GM21447 (cell line): ENCODE data around the gene CYTH1.

Experiments
- ATAC-seq: cut with Tn5 transposase; IDR thresholded peaks from one replicate; pipeline ENCODE4 v1.9.1; 2021; ENCODE audit not compliant: unreplicated experiment

The CYTH1 gene

GRCh38 chr17:78694805-78695531 lies 87.1 kb downstream of the CYTH1 start:
- ATAC-seq = no peak

GRCh38 chr17:78693346-78694083 lies 88.6 kb downstream of the CYTH1 start:
- ATAC-seq = no peak

- ATAC-seq = no peak
Observed at GRCh38 chr17:78692460-78693010, 89.5 kb downstream of the CYTH1 start.

- no peak for ATAC-seq
Observed at GRCh38 chr17:78689029-78689428, 93.0 kb downstream of the CYTH1 start.

GRCh38 chr17:78687944-78688343 lies 94.1 kb downstream of the CYTH1 start:
- ATAC-seq = no peak

GRCh38 chr17:78687125-78687524 lies 94.9 kb downstream of the CYTH1 start:
- ATAC-seq = no peak

- no peak for ATAC-seq
Observed at GRCh38 chr17:78684026-78684425, 98.0 kb downstream of the CYTH1 start.

- no peak for ATAC-seq
Observed at GRCh38 chr17:78683408-78683961, 98.6 kb downstream of the CYTH1 start.

GRCh38 chr17:78682363-78682762 lies 99.7 kb downstream of the CYTH1 start:
- no peak for ATAC-seq

- no peak for ATAC-seq
Observed at GRCh38 chr17:78680436-78680835, 101.6 kb downstream of the CYTH1 start.

- no peak for ATAC-seq
Observed at GRCh38 chr17:78679495-78680395, 102.3 kb downstream of the CYTH1 start.

- ATAC-seq = no peak
Observed at GRCh38 chr17:78678711-78679110, 103.4 kb downstream of the CYTH1 start.

- no peak for ATAC-seq
Observed at GRCh38 chr17:78678222-78678557, 103.9 kb downstream of the CYTH1 start.

GRCh38 chr17:78677303-78678221 lies 104.5 kb downstream of the CYTH1 start:
- ATAC-seq = no peak

- no peak for ATAC-seq
Observed at GRCh38 chr17:78676412-78677302, 105.4 kb downstream of the CYTH1 start.

- no peak for ATAC-seq
Observed at GRCh38 chr17:78675836-78676235, 106.2 kb downstream of the CYTH1 start.

GRCh38 chr17:78675316-78675616 lies 106.8 kb downstream of the CYTH1 start:
- no peak for ATAC-seq

- no peak for ATAC-seq
Observed at GRCh38 chr17:78674595-78675315, 107.3 kb downstream of the CYTH1 start.
